ENCODE results near the gene AFG3L2. TPM values are rescaled to one million over a fixed set of nuclear protein-coding genes. Genes with fewer than 3 reads are reported as not detected.

AFG3L2 gene
- total and polyA plus RNA-seq, 4 experiments from 2014 or later = 27.8 to 34.6 (median 32.2) TPM

GRCh38 chr18:12373771-12374116 lies 3.3 kb downstream of the AFG3L2 start:
- POLR2A ChIA-PET (ENCODE audit: partially characterized antibody) = no interaction called here
- no peak overlapping the region for H3K27ac ChIP-seq (ENCODE audit: low read depth, low read length)

GRCh38 chr18:12373116-12373770 lies 3.8 kb downstream of the AFG3L2 start:
- Histone ChIP-seq H3K36me3 (ENCODE audit: insufficient read depth, low read length) (peaks cover 6% of the 10 kb centered on the region), H3K9me3 (ENCODE audit: control insufficient read depth in 1 of 2, low read length in 2 of 2) (no peaks in the 10 kb centered on the region), H3K4me3 (ENCODE audit: low read length in 2 of 2) (no peak overlapping the region), H3K27me3 (ENCODE audit: insufficient read depth, low read length) (no peaks in the 10 kb centered on the region), H3K4me1 (ENCODE audit: insufficient read depth, low read length) (peaks cover 52% of the 10 kb centered on the region), H3K27ac (ENCODE audit: low read depth, low read length) (no peak overlapping the region)
- Mint-ChIP-seq H3K9me3 (no peaks in the 10 kb centered on the region), H3K27ac (peak overlapping the region in 3 of 7 donors; percentile 7 to 90 (median 10)), H3K36me3 (peaks cover 8 to 17% of the 10 kb centered on the region in 2 donors), H3K27me3 (no peaks in the 10 kb centered on the region), H3K4me1 (peaks cover 36 to 65% (median 53%) of the 10 kb centered on the region in 4 donors), H3K4me3 (peak overlapping the region in 3 of 8 donors; percentile 10 to 43 (median 12))
- DNase-seq = no peak
- POLR2A ChIA-PET (ENCODE audit: partially characterized antibody) = no interaction called here
- intact Hi-C loops (cut with micrococcal nuclease) = loop anchor here (10.0 kb wide), 1 partner anchor 1762 kb away; the partner anchor contains the start of gene ZNF519
- CTCF ChIA-PET (ENCODE audit: partially characterized antibody) = interaction anchor here (0.6 kb wide), 1 partner anchor 10 kb away, joined by 3 read pairs; no protein-coding TSS in a partner anchor

More at GRCh38 chr18:12373771-12374116, 3.3 kb downstream of the AFG3L2 start:
- H3K27ac Mint-ChIP-seq = peak overlapping the region in 2 of 7 donors; percentile 10 to 90
- peak overlapping the region in 4 of 8 donors; percentile 10 to 47 (median 18) for H3K4me3 Mint-ChIP-seq
- intact Hi-C loops (cut with micrococcal nuclease) = loop anchor here (10.0 kb wide), 1 partner anchor 1761 kb away; the partner anchor contains the start of gene ZNF519
- Histone ChIP-seq H3K27me3 (ENCODE audit: insufficient read depth, low read length) (no peaks in the 10 kb centered on the region), H3K9me3 (ENCODE audit: control insufficient read depth in 1 of 2, low read length in 2 of 2) (no peaks in the 10 kb centered on the region), H3K4me3 (ENCODE audit: low read length in 2 of 2) (no peak overlapping the region), H3K36me3 (ENCODE audit: insufficient read depth, low read length) (peaks cover 5% of the 10 kb centered on the region), H3K4me1 (ENCODE audit: insufficient read depth, low read length) (peaks cover 52% of the 10 kb centered on the region)
- no peaks in the 10 kb centered on the region for H3K27me3 Mint-ChIP-seq
- peaks cover 36 to 65% (median 53%) of the 10 kb centered on the region in 4 donors for H3K4me1 Mint-ChIP-seq
- CTCF ChIA-PET (ENCODE audit: partially characterized antibody) = interaction anchor here (0.6 kb wide), 1 partner anchor 9 kb away, joined by 3 read pairs; no protein-coding TSS in a partner anchor
- H3K36me3 Mint-ChIP-seq = peaks cover 8 to 16% of the 10 kb centered on the region in 2 donors
- no peak for DNase-seq
- no peaks in the 10 kb centered on the region for H3K9me3 Mint-ChIP-seq

GRCh38 chr18:12372406-12372805 lies 4.6 kb downstream of the AFG3L2 start:
- Histone ChIP-seq H3K4me1 (ENCODE audit: insufficient read depth, low read length) (peaks cover 52% of the 10 kb centered on the region), H3K27ac (ENCODE audit: low read depth, low read length) (no peak overlapping the region), H3K4me3 (ENCODE audit: low read length in 2 of 2) (no peak overlapping the region), H3K27me3 (ENCODE audit: insufficient read depth, low read length) (no peaks in the 10 kb centered on the region), H3K36me3 (ENCODE audit: insufficient read depth, low read length) (peaks cover 9% of the 10 kb centered on the region), H3K9me3 (ENCODE audit: control insufficient read depth in 1 of 2, low read length in 2 of 2) (no peaks in the 10 kb centered on the region)
- POLR2A ChIA-PET (ENCODE audit: partially characterized antibody) = no interaction called here
- H3K4me1 Mint-ChIP-seq = peaks cover 35 to 58% (median 47%) of the 10 kb centered on the region in 4 donors
- no peak for DNase-seq
- CTCF ChIA-PET (ENCODE audit: partially characterized antibody) = no interaction called here
- no peaks in the 10 kb centered on the region for H3K27me3 Mint-ChIP-seq
- intact Hi-C loops (cut with micrococcal nuclease) = loop anchor here (10.0 kb wide), 1 partner anchor 1762 kb away; the partner anchor contains the start of gene ZNF519
- H3K4me3 Mint-ChIP-seq = peak overlapping the region in 1 of 8 donors; percentile 2
- H3K27ac Mint-ChIP-seq = peak overlapping the region in 1 of 7 donors; percentile 29
- peaks cover 8 to 20% of the 10 kb centered on the region in 2 donors for H3K36me3 Mint-ChIP-seq
- no peaks in the 10 kb centered on the region for H3K9me3 Mint-ChIP-seq

GRCh38 chr18:12371590-12371989 lies 5.4 kb downstream of the AFG3L2 start:
- Histone ChIP-seq H3K27ac (ENCODE audit: low read depth, low read length) (no peak overlapping the region), H3K4me3 (ENCODE audit: low read length in 2 of 2) (no peak overlapping the region), H3K9me3 (ENCODE audit: control insufficient read depth in 1 of 2, low read length in 2 of 2) (no peaks in the 10 kb centered on the region), H3K36me3 (ENCODE audit: insufficient read depth, low read length) (peaks cover 13% of the 10 kb centered on the region), H3K27me3 (ENCODE audit: insufficient read depth, low read length) (no peaks in the 10 kb centered on the region), H3K4me1 (ENCODE audit: insufficient read depth, low read length) (peaks cover 52% of the 10 kb centered on the region)
- peak in 1 of 5 donors; percentile 8 for DNase-seq
- intact Hi-C loops (cut with micrococcal nuclease) = loop anchor here (10.0 kb wide), 1 partner anchor 1763 kb away; the partner anchor contains the start of gene ZNF519
- peak overlapping the region in 4 of 8 donors; percentile 17 to 59 (median 42) for H3K4me3 Mint-ChIP-seq
- CTCF ChIA-PET (ENCODE audit: partially characterized antibody) = no interaction called here
- peak overlapping the region in 4 of 7 donors; percentile 9 to 65 (median 18) for H3K27ac Mint-ChIP-seq
- H3K36me3 Mint-ChIP-seq = peaks cover 14 to 29% of the 10 kb centered on the region in 2 donors
- H3K9me3 Mint-ChIP-seq = no peaks in the 10 kb centered on the region
- POLR2A ChIA-PET (ENCODE audit: partially characterized antibody) = no interaction called here
- H3K4me1 Mint-ChIP-seq = peaks cover 38 to 60% (median 47%) of the 10 kb centered on the region in 4 donors
- H3K27me3 Mint-ChIP-seq = no peaks in the 10 kb centered on the region

- Histone ChIP-seq H3K4me3 (ENCODE audit: low read length in 2 of 2) (no peak overlapping the region), H3K4me1 (ENCODE audit: insufficient read depth, low read length) (peaks cover 30% of the 10 kb centered on the region), H3K9me3 (ENCODE audit: control insufficient read depth in 1 of 2, low read length in 2 of 2) (no peaks in the 10 kb centered on the region), H3K27me3 (ENCODE audit: insufficient read depth, low read length) (no peaks in the 10 kb centered on the region), H3K27ac (ENCODE audit: low read depth, low read length) (no peak overlapping the region), H3K36me3 (ENCODE audit: insufficient read depth, low read length) (peaks cover 26% of the 10 kb centered on the region)
- H3K4me3 Mint-ChIP-seq = no peak overlapping the region
- no peak for DNase-seq
- H3K27ac Mint-ChIP-seq = peak overlapping the region in 1 of 7 donors; percentile 29
- peaks cover 29 to 39% (median 31%) of the 10 kb centered on the region in 4 donors for H3K4me1 Mint-ChIP-seq
- peaks cover 29 to 40% of the 10 kb centered on the region in 2 donors for H3K36me3 Mint-ChIP-seq
- CTCF ChIA-PET (ENCODE audit: partially characterized antibody) = no interaction called here
- intact Hi-C loops (cut with micrococcal nuclease) = no loop called here
- no peaks in the 10 kb centered on the region for H3K9me3 Mint-ChIP-seq
- POLR2A ChIA-PET (ENCODE audit: partially characterized antibody) = interaction anchor here (1.5 kb wide), 1 partner anchor 8 kb away, joined by 4 read pairs; the partner anchor contains the start of gene AFG3L2
- H3K27me3 Mint-ChIP-seq = no peaks in the 10 kb centered on the region
Observed at GRCh38 chr18:12369211-12369610, 7.8 kb downstream of the AFG3L2 start.

- ChIA-PET POLR2A (ENCODE audit: partially characterized antibody) (no interaction called here), CTCF (ENCODE audit: partially characterized antibody) (no interaction called here)
- no peaks in the 10 kb centered on the region for H3K27me3 ChIP-seq (ENCODE audit: insufficient read depth, low read length)
- H3K27ac ChIP-seq (ENCODE audit: low read depth, low read length) = no peak overlapping the region
- H3K36me3 Mint-ChIP-seq = peaks cover 41 to 57% of the 10 kb centered on the region in 2 donors
- no peak for DNase-seq
- intact Hi-C loops (cut with micrococcal nuclease) = no loop called here
- peaks cover 8% of the 10 kb centered on the region for H3K4me1 ChIP-seq (ENCODE audit: insufficient read depth, low read length)
- H3K4me3 ChIP-seq (ENCODE audit: low read length in 2 of 2) = no peak overlapping the region
- H3K36me3 ChIP-seq (ENCODE audit: insufficient read depth, low read length) = peaks cover 46% of the 10 kb centered on the region
- no peak overlapping the region for H3K4me3 Mint-ChIP-seq
- H3K27me3 Mint-ChIP-seq = no peaks in the 10 kb centered on the region
- H3K9me3 ChIP-seq (ENCODE audit: control insufficient read depth in 1 of 2, low read length in 2 of 2) = no peaks in the 10 kb centered on the region
- H3K4me1 Mint-ChIP-seq = peaks cover 10 to 17% (median 13%) of the 10 kb centered on the region in 4 donors
- no peaks in the 10 kb centered on the region for H3K9me3 Mint-ChIP-seq
- H3K27ac Mint-ChIP-seq = no peak overlapping the region
Observed at GRCh38 chr18:12366784-12367183, 10.2 kb downstream of the AFG3L2 start.

GRCh38 chr18:12366379-12366778 lies 10.6 kb downstream of the AFG3L2 start:
- Mint-ChIP-seq H3K4me1 (peaks cover 6 to 13% (median 9%) of the 10 kb centered on the region in 4 donors), H3K36me3 (peaks cover 42 to 60% of the 10 kb centered on the region in 2 donors)

More at GRCh38 chr18:12366379-12366778, 10.6 kb downstream of the AFG3L2 start:
- Histone ChIP-seq H3K4me3 (ENCODE audit: low read length in 2 of 2) (no peak overlapping the region), H3K4me1 (ENCODE audit: insufficient read depth, low read length) (peaks cover 4% of the 10 kb centered on the region), H3K9me3 (ENCODE audit: control insufficient read depth in 1 of 2, low read length in 2 of 2) (no peaks in the 10 kb centered on the region), H3K27ac (ENCODE audit: low read depth, low read length) (no peak overlapping the region), H3K27me3 (ENCODE audit: insufficient read depth, low read length) (no peaks in the 10 kb centered on the region), H3K36me3 (ENCODE audit: insufficient read depth, low read length) (peaks cover 46% of the 10 kb centered on the region)
- ChIA-PET CTCF (ENCODE audit: partially characterized antibody) (no interaction called here), POLR2A (ENCODE audit: partially characterized antibody) (no interaction called here)
- H3K27ac Mint-ChIP-seq = no peak overlapping the region
- no peaks in the 10 kb centered on the region for H3K9me3 Mint-ChIP-seq
- no peak for DNase-seq
- intact Hi-C loops (cut with micrococcal nuclease) = no loop called here
- no peaks in the 10 kb centered on the region for H3K27me3 Mint-ChIP-seq
- H3K4me3 Mint-ChIP-seq = no peak overlapping the region
